GM23338 (cell line): ENCODE measurements around the gene PDIA3. TPM values are rescaled to one million over a fixed set of nuclear protein-coding genes. Genes with fewer than 3 reads are reported as not detected.

ENCODE experiments used
- ATAC-seq: fragments of 200-7000 bp; cut with Tn5 transposase; 3 replicates; pipeline ENCODE4 v1.9.1; 2020
- DNase-seq: peaks from one replicate; pipeline ENCODE4 v3.0.0-alpha.2; 2015; ENCODE audit warnings: low spot score
- H2AFZ ChIP-seq: fragments of 200-600 bp; sonication (generic); 2 replicates; pipeline ENCODE4 v1.8.0; 2016; ENCODE audit warnings: antibody characterized with exemption, mild to moderate bottlenecking, moderate library complexity
- H3F3A ChIP-seq: fragments of 200-600 bp; sonication (generic); replicated peaks from 2 replicates; pipeline ENCODE4 v1.8.0; 2017; ENCODE audit warnings: antibody characterized with exemption, mixed run types, low read depth
- H3K27ac ChIP-seq: fragments of 200-600 bp; sonication (generic); 2 replicates; pipeline ENCODE4 v1.6.1; 2016; ENCODE audit warnings: low read depth
- H3K27me3 ChIP-seq: fragments of 200-600 bp; sonication (generic); 2 replicates; pipeline ENCODE4 v1.8.0; 2016; ENCODE audit warnings: mild to moderate bottlenecking, mixed run types, moderate library complexity; ENCODE audit not compliant: insufficient read depth
- H3K36me3 ChIP-seq: fragments of 200-600 bp; sonication (generic); 2 replicates; pipeline ENCODE4 v1.8.0; 2016; ENCODE audit warnings: mild to moderate bottlenecking; ENCODE audit not compliant: insufficient read depth
- H3K4me1 ChIP-seq: fragments of 200-600 bp; sonication (generic); 2 replicates; pipeline ENCODE4 v1.8.0; 2016; ENCODE audit warnings: mild to moderate bottlenecking, moderate library complexity; ENCODE audit not compliant: insufficient read depth
- H3K4me2 ChIP-seq: fragments of 200-600 bp; sonication (generic); 2 replicates; pipeline ENCODE4 v1.7.1; 2017; ENCODE audit warnings: mixed run types
- H3K4me3 ChIP-seq: fragments of 200-600 bp; sonication (generic); 2 replicates; pipeline ENCODE4 v1.6.1; 2016; ENCODE audit warnings: mixed run types
- H3K79me2 ChIP-seq: fragments of 200-600 bp; sonication (generic); replicated peaks from 2 replicates; pipeline ENCODE4 v1.8.0; 2017; ENCODE audit warnings: mild to moderate bottlenecking; ENCODE audit not compliant: insufficient read depth
- H3K9me2 ChIP-seq: fragments of 200-600 bp; sonication (generic); 2 replicates; pipeline ENCODE4 v1.8.0; 2017; ENCODE audit not compliant: insufficient read depth
- H4K20me1 ChIP-seq: fragments of 200-600 bp; sonication (generic); replicated peaks from 2 replicates; pipeline ENCODE4 v1.8.0; 2017; ENCODE audit warnings: mild to moderate bottlenecking; ENCODE audit not compliant: insufficient read depth
- H3K27ac Mint-ChIP-seq: 2 replicates; pipeline ENCODE4 v1.8.0; 2020; ENCODE audit warnings: inconsistent platforms, mild to moderate bottlenecking, moderate library complexity, mixed read lengths
- H3K27me3 Mint-ChIP-seq: 3 replicates; pipeline ENCODE4 v1.8.0; 2022; ENCODE audit warnings: low read depth, mild to moderate bottlenecking, moderate library complexity, mixed read lengths, inconsistent platforms; ENCODE audit not compliant: insufficient read depth, poor library complexity
- H3K36me3 Mint-ChIP-seq: 3 replicates; pipeline ENCODE4 v1.8.0; 2021; ENCODE audit warnings: low read depth, mild to moderate bottlenecking, inconsistent platforms, moderate library complexity, mixed read lengths
- H3K4me1 Mint-ChIP-seq: 3 replicates; pipeline ENCODE4 v1.8.0; 2020; ENCODE audit warnings: mild to moderate bottlenecking, inconsistent platforms, mixed read lengths
- H3K4me3 Mint-ChIP-seq: 3 replicates; pipeline ENCODE4 v1.8.0; 2021; ENCODE audit warnings: moderate library complexity, mild to moderate bottlenecking, inconsistent platforms, mixed read lengths
- H3K9me3 Mint-ChIP-seq: 3 replicates; pipeline ENCODE4 v1.8.0; 2020; ENCODE audit warnings: moderate library complexity, mild to moderate bottlenecking, inconsistent platforms, mixed read lengths
- CREB1 ChIP-seq: fragments of 250-450 bp; sonication (Bioruptor Pico); IDR thresholded peaks from 2 replicates; pipeline ENCODE4 v1.5.0; 2020; ENCODE audit warnings: low read depth, mild to moderate bottlenecking, moderate library complexity
- EZH2 ChIP-seq: fragments of 200-600 bp; sonication (generic); IDR thresholded peaks from one replicate; pipeline ENCODE4 v1.8.0; 2017; ENCODE audit warnings: antibody characterized with exemption, mild to moderate bottlenecking, low read depth; ENCODE audit not compliant: unreplicated experiment
- EZH2phosphoT487 ChIP-seq: fragments of 200-600 bp; sonication (generic); IDR thresholded peaks from one replicate; pipeline ENCODE4 v1.8.1; 2018; ENCODE audit warnings: antibody characterized with exemption; ENCODE audit not compliant: unreplicated experiment
- NANOG ChIP-seq: IDR thresholded peaks from 2 replicates; pipeline ENCODE4 v1.6.1; 2016; ENCODE audit warnings: antibody characterized with exemption, borderline replicate concordance
- POLR2AphosphoS5 ChIP-seq: IDR thresholded peaks from 2 replicates; pipeline ENCODE4 v1.6.1; 2016; ENCODE audit warnings: antibody characterized with exemption, low read depth
- ZNF331 ChIP-seq: fragments of 250-450 bp; sonication (Bioruptor Pico); IDR thresholded peaks from 2 replicates; pipeline ENCODE4 v1.5.0; 2020; ENCODE audit warnings: low read depth, mild to moderate bottlenecking, moderate library complexity
- polyA plus RNA-seq: library from polyadenylated mRNA; unstranded; fragments of >200 nt; fragmentation: Nextera tagmentation; extraction: Ambion mirVana; gene quantifications from 2 replicates; pipeline ENCODE4 v1.2.1, GENCODE V29; 2016
- total RNA-seq: library from RNA; depleted of rRNA; stranded (reverse); fragments of >200 nt; shearing (Covaris generic); gene quantifications from 2 replicates; pipeline ENCODE4 v1.2.3, GENCODE V29; 2014
- TF ChIP-seq, protein P1 (sequence below): IDR thresholded peaks from 2 replicates; pipeline ENCODE4 v1.6.1; 2016; ENCODE audit warnings: antibody characterized with exemption
- TF ChIP-seq, protein P2 (sequence below), 2 experiments: fragments of 200-600 bp in 1 of 2; sonication (generic) in 1 of 2; conservative IDR thresholded peaks; 2 replicates each; pipeline versions ENCODE4 v1.5.1 to v1.6.1; 2016 to 2017; ENCODE audit warnings: antibody characterized with exemption in 2 of 2, low read depth in 2 of 2, mild to moderate bottlenecking in 2 of 2, moderate library complexity in 1 of 2

Gene PDIA3
- total and polyA plus RNA-seq, 2 experiments from 2014 or later, result 363 to 631 TPM

DNA sequence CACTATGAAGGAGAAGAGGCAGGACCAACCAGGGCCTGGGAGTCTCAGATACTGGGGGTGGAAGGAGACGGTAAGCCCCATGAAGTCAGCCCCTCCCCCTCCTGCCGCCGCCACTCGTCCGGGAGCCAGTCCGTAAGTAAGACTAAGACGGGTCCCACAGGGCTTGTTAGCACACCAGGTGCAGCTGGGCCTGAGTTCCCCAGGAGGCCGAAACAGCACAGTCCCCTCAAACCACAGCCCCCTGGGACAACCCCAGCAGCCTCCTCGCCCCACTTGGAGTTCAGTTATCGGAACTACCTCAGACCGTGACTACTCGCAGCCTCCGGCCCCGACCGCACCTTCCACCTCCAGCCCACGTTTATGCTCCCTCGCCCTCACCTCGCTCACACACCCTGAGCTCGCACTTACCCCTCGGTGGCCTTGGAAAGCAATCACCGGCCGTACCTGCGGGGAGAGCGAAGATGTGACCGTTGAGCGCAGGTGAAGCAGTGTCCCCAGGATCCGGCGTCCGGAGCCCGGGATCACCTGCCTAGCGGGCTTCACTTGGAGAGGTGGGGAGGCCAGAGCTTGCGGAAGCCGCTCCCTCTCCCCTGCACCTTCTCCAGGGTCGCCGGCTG is 30.0 kb downstream of the PDIA3 start:
- Mint-ChIP-seq H3K4me3 (peak overlapping the region; percentile 82), H3K36me3 (peaks cover 29% of the 10 kb centered on the region), H3K9me3 (no peaks in the 10 kb centered on the region; the same call in 2 of the 3 replicates), H3K27ac (no peak overlapping the region), H3K4me1 (peaks cover 17% of the 10 kb centered on the region), H3K27me3 (peaks cover 19% of the 10 kb centered on the region)
- Histone ChIP-seq H3K79me2 (no peaks in the 10 kb centered on the region), H3K4me3 (peak overlapping the region; percentile 95), H4K20me1 (peaks cover 17% of the 10 kb centered on the region), H3F3A (peaks cover 49% of the 10 kb centered on the region), H3K4me1 (peaks cover 11% of the 10 kb centered on the region), H3K27ac (no peak overlapping the region), H3K36me3 (peaks cover 21% of the 10 kb centered on the region), H3K9me2 (no peaks in the 10 kb centered on the region), H3K27me3 (no peaks in the 10 kb centered on the region), H3K4me2 (peak overlapping the region; percentile 96), H2AFZ (peak overlapping the region; percentile 98)
- ATAC-seq, result peak; percentile 50
- DNase-seq, result peak; percentile 82
- TF ChIP-seq POLR2AphosphoS5, result 0 out of 2 replicates have a peak, but pooled peaks have one; percentile 6
- TF ChIP-seq, protein P1, sequence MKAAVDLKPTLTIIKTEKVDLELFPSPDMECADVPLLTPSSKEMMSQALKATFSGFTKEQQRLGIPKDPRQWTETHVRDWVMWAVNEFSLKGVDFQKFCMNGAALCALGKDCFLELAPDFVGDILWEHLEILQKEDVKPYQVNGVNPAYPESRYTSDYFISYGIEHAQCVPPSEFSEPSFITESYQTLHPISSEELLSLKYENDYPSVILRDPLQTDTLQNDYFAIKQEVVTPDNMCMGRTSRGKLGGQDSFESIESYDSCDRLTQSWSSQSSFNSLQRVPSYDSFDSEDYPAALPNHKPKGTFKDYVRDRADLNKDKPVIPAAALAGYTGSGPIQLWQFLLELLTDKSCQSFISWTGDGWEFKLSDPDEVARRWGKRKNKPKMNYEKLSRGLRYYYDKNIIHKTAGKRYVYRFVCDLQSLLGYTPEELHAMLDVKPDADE, result no peak
- no peak for TF ChIP-seq ZNF331 (CRISPR knock-in tag)
- no peak for TF ChIP-seq NANOG

DNA sequence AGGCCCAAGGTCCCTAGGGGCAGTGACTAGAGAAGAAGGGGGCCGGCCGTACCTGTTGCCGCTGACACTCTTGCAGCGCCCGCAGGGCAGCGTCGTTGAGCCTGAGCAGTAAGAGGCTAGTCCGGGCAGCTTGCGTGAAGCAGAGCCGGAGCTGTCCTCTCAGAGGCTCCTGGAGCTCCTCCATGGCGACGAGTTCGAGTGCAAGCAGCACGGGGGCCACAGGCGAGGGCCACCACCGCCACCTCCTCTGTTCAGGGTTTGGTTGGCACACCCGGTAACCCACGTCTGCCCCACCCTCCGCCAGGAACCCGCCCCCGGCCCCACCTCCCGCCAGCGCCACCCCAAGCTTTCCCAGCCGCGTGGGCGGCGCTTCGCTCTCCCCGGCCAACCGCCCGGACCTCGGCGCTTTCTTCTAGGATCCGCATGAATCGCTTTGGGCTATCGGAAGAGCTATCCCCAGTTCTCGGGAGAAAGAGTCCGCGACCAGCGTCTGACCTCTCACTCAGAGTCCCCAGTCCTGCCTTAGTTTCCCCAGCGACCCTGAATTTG is 30.6 kb downstream of the PDIA3 start, which contains the start of gene ELL3:
TSS of gene ELL3 (minus strand) at position 249 of the 549 bp plus-strand sequence. CDS start at position 184, 65 bp downstream.
- Histone ChIP-seq H3F3A (peaks cover 43% of the 10 kb centered on the region), H3K27ac (peak within 1 kb of the TSS; percentile 76; the same call in 1 of the 2 replicates)
- peak within 1 kb of the TSS; percentile 48; the same call in 1 of the 2 replicates for H3K27ac Mint-ChIP-seq

DNA sequence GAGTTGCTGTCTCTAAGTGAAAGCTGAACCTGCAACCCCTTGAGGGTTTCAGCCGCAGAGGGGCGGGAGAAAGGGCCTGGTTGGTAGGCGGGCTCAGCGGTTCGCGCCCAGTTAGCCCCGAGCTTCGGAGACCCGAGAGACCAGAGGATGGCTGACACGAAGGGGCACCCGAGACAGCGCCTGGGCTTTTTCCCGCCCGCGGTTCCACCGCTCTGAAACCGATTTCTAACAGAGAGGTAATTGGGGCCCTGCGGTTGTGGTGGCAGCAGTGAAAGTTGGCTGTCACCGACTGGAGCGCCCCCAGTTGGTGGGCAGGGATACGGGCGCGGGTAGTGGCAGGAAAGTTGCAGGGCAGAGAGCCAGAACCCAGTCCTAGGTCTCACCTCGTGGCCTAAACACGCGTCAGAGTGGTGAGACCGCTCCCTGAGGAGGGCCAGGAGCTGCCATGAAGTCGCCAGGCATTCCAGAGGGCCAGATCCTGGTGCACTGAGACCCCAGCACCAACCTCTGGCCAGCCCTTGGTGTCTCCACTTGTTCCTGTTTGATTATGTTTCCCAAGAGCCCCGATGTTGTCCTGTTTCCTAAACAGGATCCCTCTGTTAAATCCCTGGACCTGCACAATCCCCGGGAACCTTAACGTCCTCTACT is 31.2 kb downstream of the PDIA3 start:
- peak; percentile 50 for ATAC-seq
- peak; percentile 84 for DNase-seq
- H3K27me3 Mint-ChIP-seq, result peaks cover 21% of the 10 kb centered on the region
- H3K36me3 Mint-ChIP-seq, result peaks cover 17% of the 10 kb centered on the region
- H3K27me3 ChIP-seq, result no peaks in the 10 kb centered on the region
- peak overlapping the region; percentile 95 for H3K4me3 ChIP-seq
- TF ChIP-seq, protein P2, sequence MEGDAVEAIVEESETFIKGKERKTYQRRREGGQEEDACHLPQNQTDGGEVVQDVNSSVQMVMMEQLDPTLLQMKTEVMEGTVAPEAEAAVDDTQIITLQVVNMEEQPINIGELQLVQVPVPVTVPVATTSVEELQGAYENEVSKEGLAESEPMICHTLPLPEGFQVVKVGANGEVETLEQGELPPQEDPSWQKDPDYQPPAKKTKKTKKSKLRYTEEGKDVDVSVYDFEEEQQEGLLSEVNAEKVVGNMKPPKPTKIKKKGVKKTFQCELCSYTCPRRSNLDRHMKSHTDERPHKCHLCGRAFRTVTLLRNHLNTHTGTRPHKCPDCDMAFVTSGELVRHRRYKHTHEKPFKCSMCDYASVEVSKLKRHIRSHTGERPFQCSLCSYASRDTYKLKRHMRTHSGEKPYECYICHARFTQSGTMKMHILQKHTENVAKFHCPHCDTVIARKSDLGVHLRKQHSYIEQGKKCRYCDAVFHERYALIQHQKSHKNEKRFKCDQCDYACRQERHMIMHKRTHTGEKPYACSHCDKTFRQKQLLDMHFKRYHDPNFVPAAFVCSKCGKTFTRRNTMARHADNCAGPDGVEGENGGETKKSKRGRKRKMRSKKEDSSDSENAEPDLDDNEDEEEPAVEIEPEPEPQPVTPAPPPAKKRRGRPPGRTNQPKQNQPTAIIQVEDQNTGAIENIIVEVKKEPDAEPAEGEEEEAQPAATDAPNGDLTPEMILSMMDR (conservative IDR thresholded peaks at IDR 0.05; ENCODE audit: low read depth in 2 of 2), result peak; percentile 82 to 87
- TF ChIP-seq, protein P1, result no peak
- no peak for TF ChIP-seq NANOG
- TF ChIP-seq ZNF331 (CRISPR knock-in tag), result no peak
- TF ChIP-seq POLR2AphosphoS5, result no peak; the same call in 1 of the 2 replicates
- no peak for TF ChIP-seq EZH2
- TF ChIP-seq EZH2phosphoT487, result no peak
- TF ChIP-seq CREB1 (CRISPR knock-in tag), result peak; percentile 42; the same call in 1 of the 2 replicates
- H3F3A ChIP-seq, result peaks cover 38% of the 10 kb centered on the region
- peak overlapping the region; percentile 98 for H2AFZ ChIP-seq
- no peaks in the 10 kb centered on the region; the same call in 2 of the 3 replicates for H3K9me3 Mint-ChIP-seq
- peaks cover 17% of the 10 kb centered on the region for H3K4me1 Mint-ChIP-seq
- H4K20me1 ChIP-seq, result peaks cover 11% of the 10 kb centered on the region
- peak overlapping the region; percentile 96 for H3K4me2 ChIP-seq
- peaks cover 9% of the 10 kb centered on the region; the same call in 1 of the 2 replicates for H3K36me3 ChIP-seq
- H3K27ac Mint-ChIP-seq, result peak overlapping the region; percentile 48; the same call in 1 of the 2 replicates
- H3K27ac ChIP-seq, result peak overlapping the region; percentile 76; the same call in 1 of the 2 replicates
- H3K79me2 ChIP-seq, result no peaks in the 10 kb centered on the region
- peak overlapping the region; percentile 82 for H3K4me3 Mint-ChIP-seq
- H3K9me2 ChIP-seq, result no peaks in the 10 kb centered on the region
- peaks cover 11% of the 10 kb centered on the region for H3K4me1 ChIP-seq

More for the DNA sequence above, 30.6 kb downstream of the PDIA3 start, which contains the start of gene ELL3:
- Mint-ChIP-seq H3K4me3 (peak within 1 kb of the TSS; percentile 82), H3K27me3 (peaks cover 19% of the 10 kb centered on the region), H3K36me3 (peaks cover 23% of the 10 kb centered on the region), H3K4me1 (peaks cover 17% of the 10 kb centered on the region), H3K9me3 (no peaks in the 10 kb centered on the region; the same call in 2 of the 3 replicates)
- Histone ChIP-seq H3K9me2 (no peaks in the 10 kb centered on the region), H3K4me1 (peaks cover 11% of the 10 kb centered on the region), H2AFZ (peak within 1 kb of the TSS; percentile 98), H3K79me2 (no peaks in the 10 kb centered on the region), H3K36me3 (peaks cover 15% of the 10 kb centered on the region), H3K4me2 (peak within 1 kb of the TSS; percentile 96), H3K4me3 (peak within 1 kb of the TSS; percentile 95), H4K20me1 (peaks cover 12% of the 10 kb centered on the region), H3K27me3 (no peaks in the 10 kb centered on the region)
- DNase-seq (peak; percentile 80), ATAC-seq (peak; percentile 68)
- no peak for TF ChIP-seq EZH2
- peak; percentile 79 for TF ChIP-seq POLR2AphosphoS5
